MG63 (cell line): ENCODE measurements around the gene STAC3. TPM values are rescaled to one million over a fixed set of nuclear protein-coding genes. Genes with fewer than 3 reads are reported as not detected.

ENCODE experiments used
- DNase-seq: peaks from one replicate; pipeline ENCODE4 v3.0.0-alpha.2; 2020
- H3K27me3 ChIP-seq: fragments of 250-450 bp; sonication (Bioruptor Pico); 2 replicates; pipeline ENCODE4 v1.5.1; 2020; ENCODE audit warnings: mild to moderate bottlenecking, moderate library complexity
- H3K36me3 ChIP-seq: fragments of 250-450 bp; sonication (Bioruptor Pico); 2 replicates; pipeline ENCODE4 v1.5.1; 2020; ENCODE audit warnings: mild to moderate bottlenecking, moderate library complexity
- H3K4me3 ChIP-seq: fragments of 250-450 bp; sonication (Bioruptor Pico); 2 replicates; pipeline ENCODE4 v1.5.1; 2020; ENCODE audit warnings: mild to moderate bottlenecking, moderate library complexity
- H3K9me3 ChIP-seq: fragments of 250-450 bp; sonication (Bioruptor Pico); 2 replicates; pipeline ENCODE4 v1.5.1; 2020; ENCODE audit warnings: mild to moderate bottlenecking, moderate library complexity
- total RNA-seq: library from RNA; depleted of rRNA; stranded (reverse); fragments of >200 nt; shearing (Covaris generic); gene quantifications from 2 replicates; pipeline ENCODE4 v1.2.3, GENCODE V29; 2014; ENCODE audit warnings: low replicate concordance; rRNA removed

STAC3 gene
- total RNA-seq, 1 experiment from 2014 or later: 0.86 TPM

DNA sequence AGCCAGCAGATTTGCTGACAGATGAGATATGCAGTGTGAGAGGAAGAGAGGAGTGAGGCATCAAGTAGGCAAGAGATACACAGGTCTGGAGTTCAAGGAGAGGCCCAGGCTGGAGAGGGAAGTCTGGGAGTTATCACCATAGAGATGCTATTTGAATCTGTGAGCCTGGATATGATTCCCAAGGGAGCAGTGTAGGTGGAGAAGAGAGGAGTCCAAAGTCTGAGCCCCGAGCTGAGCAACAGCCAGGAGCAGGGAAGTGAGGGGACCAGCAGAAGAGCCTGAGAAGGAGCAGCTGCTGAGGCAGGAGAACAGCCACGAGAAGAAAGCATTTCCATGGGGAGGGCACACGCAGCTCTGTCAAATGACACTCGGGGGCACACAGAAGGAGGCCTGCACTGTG is 54.5 kb downstream of the STAC3 start:
- no peak for DNase-seq
- Histone ChIP-seq H3K4me3 (no peak overlapping the region), H3K36me3 (peaks cover 74% of the 10 kb centered on the region), H3K9me3 (no peaks in the 10 kb centered on the region), H3K27me3 (no peaks in the 10 kb centered on the region)

DNA sequence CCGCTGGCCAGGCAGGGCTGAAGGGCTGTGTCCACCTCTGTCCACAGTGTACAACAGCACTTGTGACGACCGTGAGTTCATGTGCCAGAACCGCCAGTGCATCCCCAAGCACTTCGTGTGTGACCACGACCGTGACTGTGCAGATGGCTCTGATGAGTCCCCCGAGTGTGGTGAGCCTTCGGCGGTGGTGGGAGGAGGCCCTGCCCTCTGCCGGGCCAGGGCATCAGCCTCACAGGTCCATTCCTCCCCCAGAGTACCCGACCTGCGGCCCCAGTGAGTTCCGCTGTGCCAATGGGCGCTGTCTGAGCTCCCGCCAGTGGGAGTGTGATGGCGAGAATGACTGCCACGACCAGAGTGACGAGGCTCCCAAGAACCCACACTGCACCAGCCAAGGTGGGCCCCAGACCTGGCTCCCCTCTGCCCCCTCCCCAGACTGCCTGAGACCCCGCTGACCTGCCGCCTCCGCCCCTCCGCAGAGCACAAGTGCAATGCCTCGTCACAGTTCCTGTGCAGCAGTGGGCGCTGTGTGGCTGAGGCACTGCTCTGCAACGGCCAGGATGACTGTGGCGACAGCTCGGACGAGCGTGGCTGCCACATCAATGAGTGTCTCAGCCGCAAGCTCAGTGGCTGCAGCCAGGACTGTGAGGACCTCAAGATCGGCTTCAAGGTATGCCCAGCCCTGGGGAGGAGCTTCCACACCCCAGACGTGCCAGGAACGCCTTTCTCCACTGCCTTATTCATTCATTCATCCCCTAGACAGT is 55.2 kb downstream of the STAC3 start:
- H3K36me3 ChIP-seq: peaks cover 77% of the 10 kb centered on the region
- no peak for DNase-seq
- H3K27me3 ChIP-seq: no peaks in the 10 kb centered on the region
- no peak overlapping the region for H3K4me3 ChIP-seq
- no peaks in the 10 kb centered on the region for H3K9me3 ChIP-seq

DNA sequence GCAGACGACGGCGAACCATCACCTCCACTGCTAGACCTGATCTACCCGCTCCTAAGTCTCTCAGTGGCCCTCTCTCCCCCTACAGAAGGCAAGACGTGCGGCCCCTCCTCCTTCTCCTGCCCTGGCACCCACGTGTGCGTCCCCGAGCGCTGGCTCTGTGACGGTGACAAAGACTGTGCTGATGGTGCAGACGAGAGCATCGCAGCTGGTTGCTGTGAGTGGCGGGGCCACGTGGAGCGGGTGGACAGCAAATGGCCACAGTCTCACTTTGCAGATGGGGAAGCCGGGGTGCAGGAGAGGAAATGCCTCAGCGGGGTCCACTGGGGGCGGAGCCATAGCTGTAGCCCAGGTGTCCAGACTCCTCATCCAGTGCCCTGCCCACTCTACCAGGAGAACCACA is 55.8 kb downstream of the STAC3 start:
- H3K9me3 ChIP-seq: no peaks in the 10 kb centered on the region
- no peak overlapping the region for H3K4me3 ChIP-seq
- H3K36me3 ChIP-seq: peaks cover 83% of the 10 kb centered on the region
- no peaks in the 10 kb centered on the region for H3K27me3 ChIP-seq
- no peak for DNase-seq

DNA sequence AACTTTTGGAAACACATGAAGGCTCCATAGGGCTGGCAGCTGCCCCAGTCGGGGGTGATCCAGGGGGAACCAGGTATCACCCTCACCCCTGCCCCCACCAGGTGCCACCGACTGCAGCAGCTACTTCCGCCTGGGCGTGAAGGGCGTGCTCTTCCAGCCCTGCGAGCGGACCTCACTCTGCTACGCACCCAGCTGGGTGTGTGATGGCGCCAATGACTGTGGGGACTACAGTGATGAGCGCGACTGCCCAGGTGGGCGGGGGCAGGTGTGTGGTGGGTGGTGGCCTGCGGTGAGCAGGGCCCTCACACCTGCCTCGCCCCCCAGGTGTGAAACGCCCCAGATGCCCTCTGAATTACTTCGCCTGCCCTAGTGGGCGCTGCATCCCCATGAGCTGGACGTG is 56.7 kb downstream of the STAC3 start:
- Histone ChIP-seq H3K27me3 (no peaks in the 10 kb centered on the region), H3K36me3 (peaks cover 82% of the 10 kb centered on the region), H3K4me3 (no peak overlapping the region), H3K9me3 (no peaks in the 10 kb centered on the region)
- DNase-seq: no peak

DNA sequence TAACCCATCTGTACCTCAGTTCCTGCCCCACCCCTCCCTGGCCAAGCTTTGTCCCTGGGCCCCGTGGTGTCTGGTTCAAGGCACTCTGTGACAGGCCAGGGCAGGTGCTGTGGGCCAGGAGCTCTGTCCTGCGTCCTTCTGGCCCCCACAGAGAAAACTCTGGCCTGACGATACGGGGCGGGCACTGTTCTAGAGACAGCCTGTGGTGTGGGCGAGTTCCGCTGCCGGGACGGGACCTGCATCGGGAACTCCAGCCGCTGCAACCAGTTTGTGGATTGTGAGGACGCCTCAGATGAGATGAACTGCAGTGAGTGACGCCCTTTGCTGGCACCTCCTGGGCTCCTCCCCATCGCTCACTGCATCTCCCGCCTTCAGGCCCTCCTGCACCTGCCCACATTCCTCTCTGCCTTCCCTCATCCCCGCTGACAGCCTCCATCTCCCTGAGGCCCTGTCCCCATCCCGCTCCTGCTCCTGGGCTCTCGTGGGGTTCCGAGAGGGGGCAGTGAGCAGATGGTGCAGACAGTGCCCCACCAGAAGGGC is 57.2 kb downstream of the STAC3 start:
- no peaks in the 10 kb centered on the region for H3K9me3 ChIP-seq
- no peak for DNase-seq
- no peak overlapping the region for H3K4me3 ChIP-seq
- H3K36me3 ChIP-seq: peaks cover 82% of the 10 kb centered on the region
- no peaks in the 10 kb centered on the region for H3K27me3 ChIP-seq

Other genes with a start within 250 kb of the STAC3 start
- gene ZBTB39, start 244.6 kb downstream of the STAC3 start, total RNA-seq: 3.1 and 3.3 TPM in 2 replicates
- gene TAC3, start 234.7 kb downstream of the STAC3 start, total RNA-seq: 0.36 TPM in 1 of 2 replicates, not detected in the other
- not detected in 2 replicates for gene MYO1A, start 201.1 kb downstream of the STAC3 start, total RNA-seq
- gene NEMP1, start 172.4 kb downstream of the STAC3 start, total RNA-seq: 14.6 and 14.9 TPM in 2 replicates
- 28.7 and 45.1 TPM in 2 replicates for gene NAB2, start 162.1 kb downstream of the STAC3 start, total RNA-seq
- 53.6 and 59.7 TPM in 2 replicates for gene STAT6, start 139.8 kb downstream of the STAC3 start, total RNA-seq
- 29.1 and 39.0 TPM in 2 replicates for gene LRP1, start 122.7 kb downstream of the STAC3 start, total RNA-seq
- gene LRP1-AS, start 103.6 kb downstream of the STAC3 start, total RNA-seq: not detected in 2 replicates
- gene NXPH4, start 34.4 kb downstream of the STAC3 start, total RNA-seq: 1.2 TPM in 1 of 2 replicates, not detected in the other
- gene SHMT2, start 21.5 kb downstream of the STAC3 start, total RNA-seq: 232 and 343 TPM in 2 replicates
- gene R3HDM2, start 179.9 kb upstream of the STAC3 start, total RNA-seq: 8.2 and 8.7 TPM in 2 replicates
- not detected in 2 replicates for gene INHBC, start 183.6 kb upstream of the STAC3 start, total RNA-seq
- 3.5 and 7.4 TPM in 2 replicates for gene INHBE, start 204.1 kb upstream of the STAC3 start, total RNA-seq
- 0.03 TPM in 1 of 2 replicates, not detected in the other for gene GLI1, start 208.6 kb upstream of the STAC3 start, total RNA-seq
- gene ARHGAP9, start 228.7 kb upstream of the STAC3 start, total RNA-seq: not detected in 2 replicates
- 245 and 285 TPM in 2 replicates for gene MARS1, start 236.9 kb upstream of the STAC3 start, total RNA-seq